K562 (cell line): ENCODE data around the gene CREBL2. TPM values are rescaled to one million over a fixed set of nuclear protein-coding genes. Genes with fewer than 3 reads are reported as not detected.

Experiments
- ATAC-seq: fragments of 200-7000 bp; cut with Tn5 transposase; 3 replicates; pipeline ENCODE4 v1.9.1; 2020; ENCODE audit warnings: moderate library complexity
- BruUV-seq: library from RNA; stranded (reverse); fragments of 400-500 nt; replicated peaks from 2 replicates; lab custom pipeline; 2021; lab: Mats Ljungman, UMichigan
- CTCF ChIA-PET: fragments of 300-600 bp; formaldehyde crosslinking; extraction: SDS; loops from one replicate; lab custom pipeline; 2021; ENCODE audit warnings: low intra/inter-chr PET ratio; lab: Yijun Ruan, JAX
- POLR2A ChIA-PET: fragments of 300-600, 350-650 bp; sonication (Branson Sonifier 250); formaldehyde crosslinking; extraction: SDS; loops from one replicate; lab custom pipeline; 2021; ENCODE audit warnings: antibody characterized with exemption, inconsistent platforms; lab: Yijun Ruan, JAX
- DNase-seq, 4 experiments: peaks; one replicate each; pipeline versions ENCODE4 v3.0.0 to v3.0.0-alpha.2; 2011 to 2018; ENCODE audit warnings: low spot score in 3 of 4, mixed read lengths in 3 of 4; ENCODE audit errors: extremely low read depth in 1 of 4
- FAIRE-seq: peaks from 2 replicates; lab custom pipeline; 2011; peaks lifted over from hg19 to GRCh38; lab: Jason Lieb, UNC
- H2AFZ ChIP-seq: 2 replicates; pipeline ENCODE4 v1.6.0; 2011; ENCODE audit warnings: low read depth, low read length, control low read depth, inconsistent platforms
- H3K27ac ChIP-seq: fragments of 200-600 bp; 3 replicates; pipeline ENCODE4 v1.8.0; 2011; ENCODE audit warnings: low read depth, mild to moderate bottlenecking, control low read depth, inconsistent platforms, low read length, moderate library complexity, mixed read lengths; ENCODE audit errors: extremely low read depth
- H3K27me3 ChIP-seq, 2 experiments: fragments of 300-600 bp in 1 of 2; 2 replicates in 1 of 2; 3 replicates in 1 of 2; pipeline versions ENCODE4 v1.6.0 to v1.8.0; 2011; ENCODE audit warnings: inconsistent platforms in 2 of 2, low read length in 2 of 2, mild to moderate bottlenecking in 1 of 2, mixed read lengths in 1 of 2, moderate library complexity in 1 of 2; ENCODE audit not compliant: control insufficient read depth in 2 of 2, insufficient read depth in 2 of 2
- H3K36me3 ChIP-seq: fragments of 300-600 bp; 3 replicates; pipeline ENCODE4 v1.8.0; 2011; ENCODE audit warnings: mild to moderate bottlenecking, low read length, inconsistent platforms; ENCODE audit not compliant: control insufficient read depth, insufficient read depth
- H3K4me1 ChIP-seq, 2 experiments: fragments of 200-600 bp in 1 of 2; replicated peaks in 1 of 2; 2 replicates in 1 of 2; 3 replicates in 1 of 2; pipeline versions ENCODE4 v1.5.1 to v1.8.0; 2011; ENCODE audit warnings: inconsistent platforms in 2 of 2, low read length in 2 of 2, mild to moderate bottlenecking in 1 of 2, mixed read lengths in 1 of 2, moderate library complexity in 1 of 2; ENCODE audit not compliant: control insufficient read depth in 2 of 2, insufficient read depth in 2 of 2
- H3K4me2 ChIP-seq: 2 replicates; pipeline ENCODE4 v1.6.1; 2011; ENCODE audit warnings: low read length, control low read depth, inconsistent platforms, mixed read lengths; ENCODE audit not compliant: insufficient read depth
- H3K4me3 ChIP-seq: fragments of 200-600 bp; sonication (generic), shearing (Covaris generic); 2 replicates; pipeline ENCODE4 v1.5.1; 2016; ENCODE audit warnings: control low read depth, inconsistent platforms
- H3K79me2 ChIP-seq: fragments of 200-600 bp; 3 replicates; pipeline ENCODE4 v1.8.0; 2011; ENCODE audit warnings: low read length, inconsistent platforms; ENCODE audit not compliant: control insufficient read depth, insufficient read depth
- H3K9ac ChIP-seq, 2 experiments: 2 replicates each; pipeline versions ENCODE4 v1.6.0 to v1.6.1; 2011; ENCODE audit warnings: low read depth in 2 of 2, low read length in 2 of 2, control low read depth in 1 of 2, inconsistent platforms in 1 of 2, mild to moderate bottlenecking in 1 of 2, mixed read lengths in 1 of 2; ENCODE audit not compliant: insufficient read depth in 1 of 2
- H3K9me1 ChIP-seq: one replicate; pipeline ENCODE4 v1.6.0; 2011; ENCODE audit warnings: inconsistent platforms, mild to moderate bottlenecking, low read length, moderate library complexity; ENCODE audit not compliant: control insufficient read depth, insufficient read depth
- H3K9me3 ChIP-seq: replicated peaks from 2 replicates; pipeline ENCODE4 v1.5.1; 2011; ENCODE audit warnings: low read depth, low read length, inconsistent platforms; ENCODE audit not compliant: control insufficient read depth, insufficient read depth
- H4K20me1 ChIP-seq: replicated peaks from 2 replicates; pipeline ENCODE4 v1.6.1; 2011; ENCODE audit warnings: low read length, inconsistent platforms, mixed read lengths; ENCODE audit not compliant: control insufficient read depth, insufficient read depth
- CBX3 ChIP-seq, 2 experiments: IDR thresholded peaks; 1 replicate in 1 of 2; 2 replicates in 1 of 2; pipeline ENCODE4 v1.6.1; 2012; ENCODE audit warnings: inconsistent platforms in 2 of 2, low read length in 2 of 2, borderline replicate concordance in 1 of 2, control low read depth in 1 of 2
- CEBPB ChIP-seq: fragments of 450-650 bp; IDR thresholded peaks from 2 replicates; pipeline ENCODE4 v1.6.1; 2016; ENCODE audit warnings: missing genetic modification characterization, missing compliant biosample characterization
- COPS2 ChIP-seq: fragments of 450-650 bp; conservative IDR thresholded peaks from 2 replicates; pipeline ENCODE4 v1.6.1; 2016; ENCODE audit warnings: mild to moderate bottlenecking, moderate library complexity
- E2F8 ChIP-seq: fragments of 450-650 bp; IDR thresholded peaks from 2 replicates; pipeline ENCODE4 v1.7.1; 2018; ENCODE audit warnings: mild to moderate bottlenecking, low read depth; ENCODE audit not compliant: partially characterized antibody
- HLTF ChIP-seq: fragments of 450-650 bp; IDR thresholded peaks from 2 replicates; pipeline ENCODE4 v1.6.1; 2016
- MXI1 ChIP-seq: IDR thresholded peaks from 2 replicates; pipeline ENCODE4 v1.6.1; 2011; ENCODE audit warnings: low read depth, mild to moderate bottlenecking, improper control_type of control experiment, low read length
- STAG1 ChIP-seq: sonication (generic); formaldehyde crosslinking; IDR thresholded peaks from 2 replicates; pipeline ENCODE4 v1.5.0; 2020; ENCODE audit warnings: missing genetic modification reagents, borderline replicate concordance
- TAF1 ChIP-seq: IDR thresholded peaks from 2 replicates; pipeline ENCODE4 v1.6.1; 2011; ENCODE audit warnings: mild to moderate bottlenecking, low read length, moderate library complexity; ENCODE audit not compliant: insufficient read depth, control insufficient read depth, severe bottlenecking; ENCODE audit errors: extremely low read depth
- WGBS: fragments of 100-300 bp; shearing (Covaris generic); methylation state at CpG from one replicate; pipeline ENCODE4 v1.1.6; 2016; ENCODE audit warnings: low coverage, mixed read lengths; ENCODE audit not compliant: insufficient coverage; ENCODE audit errors: missing lambda C conversion rate; 5-methylcytosine and 5-hydroxymethylcytosine counted together
- in situ Hi-C: fragments of 300-500 bp; cut with MboI; formaldehyde crosslinking; loops from 4 replicates; pipeline ENCODE4 v1.15.0; 2018; ENCODE audit warnings: inconsistent platforms, mixed read lengths
- intact Hi-C: fragments of 100-400 bp; cut with micrococcal nuclease; formaldehyde crosslinking; loops from 2 replicates; pipeline ENCODE4 v1.14.2; 2022
- polyA plus RNA-seq, 8 experiments: library from polyadenylated mRNA; depleted of rRNA in 4 of 8; stranded (reverse) in 5 of 8; unstranded in 3 of 8; fragments of >200 nt; fragmentation: Nextera tagmentation in 2 of 8; fragmentation: Illumina TruSeq in 1 of 8; extraction: Ambion mirVana in 2 of 8; extraction: Trizol in 1 of 8; gene quantifications; 2 replicates each; pipeline versions ENCODE4 v1.2.1 to v1.2.3, GENCODE V29; 2011 to 2014; ENCODE audit warnings: inconsistent platforms in 1 of 8, missing spikeins in 1 of 8
- total RNA-seq, 7 experiments: library from RNA; depleted of rRNA in 6 of 7; stranded (reverse); fragments of >200 nt in 6 of 7; fragmentation: Illumina TruSeq in 2 of 7; extraction: Trizol in 2 of 7; gene quantifications; 2 replicates each; pipeline versions ENCODE4 v1.2.1 to v1.2.3, GENCODE V29; 2011 to 2021; ENCODE audit warnings: low replicate concordance in 1 of 7
- TF ChIP-seq, protein P1 (sequence below): fragments of 250-450 bp; sonication (Bioruptor Pico); IDR thresholded peaks from 2 replicates; pipeline ENCODE4 v1.8.0; 2022; ENCODE audit warnings: inconsistent platforms
- TF ChIP-seq, protein P2 (sequence below): fragments of 450-650 bp; formaldehyde crosslinking; IDR thresholded peaks from 2 replicates; pipeline ENCODE4 v1.4.0; 2022; ENCODE audit warnings: missing genetic modification characterization

CREBL2 gene
- total and polyA plus RNA-seq, 9 of the 15 experiments (the other 6 are each of a cell fraction or from before 2014, with no cell fraction given): 1.7 to 7.3 (median 5.2) TPM

DNA sequence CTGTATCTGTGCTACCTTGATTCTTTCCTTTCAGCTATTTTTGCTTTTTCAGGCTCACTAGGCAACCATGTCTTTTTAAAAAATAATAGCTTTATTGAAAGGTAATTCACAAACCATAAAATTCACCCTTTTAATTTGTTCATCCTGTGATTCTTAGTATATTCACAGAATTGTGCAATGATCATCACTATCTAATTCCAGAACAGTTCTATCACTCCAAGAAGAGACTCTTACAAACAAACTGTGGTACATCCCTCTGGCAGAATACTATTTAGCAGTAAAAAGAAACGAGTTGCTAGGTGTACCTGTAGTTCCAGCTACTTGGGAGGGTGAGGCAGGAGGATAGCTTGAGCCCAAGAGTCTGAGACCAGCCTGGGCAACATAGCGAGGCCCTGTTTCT lies 14.8 kb downstream of the CREBL2 start:
- POLR2A ChIA-PET: no interaction called here
- H3K4me2 ChIP-seq: no peak overlapping the region
- no peaks in the 10 kb centered on the region for H3K27me3 ChIP-seq
- H2AFZ ChIP-seq: no peak overlapping the region
- BruUV-seq: no TSS peak
- intact Hi-C loops: no loop called here
- H3K27ac ChIP-seq: no peak overlapping the region
- DNase-seq (no peak), FAIRE-seq (no peak), ATAC-seq (no peak)
- 0 out of 2 replicates have a peak, but pooled peaks have one; percentile 26 for TF ChIP-seq CEBPB (tag)
- TF ChIP-seq, protein P1, sequence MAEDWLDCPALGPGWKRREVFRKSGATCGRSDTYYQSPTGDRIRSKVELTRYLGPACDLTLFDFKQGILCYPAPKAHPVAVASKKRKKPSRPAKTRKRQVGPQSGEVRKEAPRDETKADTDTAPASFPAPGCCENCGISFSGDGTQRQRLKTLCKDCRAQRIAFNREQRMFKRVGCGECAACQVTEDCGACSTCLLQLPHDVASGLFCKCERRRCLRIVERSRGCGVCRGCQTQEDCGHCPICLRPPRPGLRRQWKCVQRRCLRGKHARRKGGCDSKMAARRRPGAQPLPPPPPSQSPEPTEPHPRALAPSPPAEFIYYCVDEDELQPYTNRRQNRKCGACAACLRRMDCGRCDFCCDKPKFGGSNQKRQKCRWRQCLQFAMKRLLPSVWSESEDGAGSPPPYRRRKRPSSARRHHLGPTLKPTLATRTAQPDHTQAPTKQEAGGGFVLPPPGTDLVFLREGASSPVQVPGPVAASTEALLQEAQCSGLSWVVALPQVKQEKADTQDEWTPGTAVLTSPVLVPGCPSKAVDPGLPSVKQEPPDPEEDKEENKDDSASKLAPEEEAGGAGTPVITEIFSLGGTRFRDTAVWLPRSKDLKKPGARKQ (CRISPR knock-in tag): no peak
- H3K4me1 ChIP-seq: no peaks in the 10 kb centered on the region
- no peaks in the 10 kb centered on the region for H3K9me3 ChIP-seq
- no peaks in the 10 kb centered on the region for H3K36me3 ChIP-seq
- in situ Hi-C loops: no loop called here
- WGBS: 0% methylated on average over 1 of the region's 2 CpGs
- H3K9me1 ChIP-seq: no peaks in the 10 kb centered on the region
- H3K4me3 ChIP-seq: no peak overlapping the region
- no peak overlapping the region for H3K9ac ChIP-seq
- H4K20me1 ChIP-seq: no peaks in the 10 kb centered on the region
- CTCF ChIA-PET: no interaction called here
- H3K79me2 ChIP-seq: no peaks in the 10 kb centered on the region

DNA sequence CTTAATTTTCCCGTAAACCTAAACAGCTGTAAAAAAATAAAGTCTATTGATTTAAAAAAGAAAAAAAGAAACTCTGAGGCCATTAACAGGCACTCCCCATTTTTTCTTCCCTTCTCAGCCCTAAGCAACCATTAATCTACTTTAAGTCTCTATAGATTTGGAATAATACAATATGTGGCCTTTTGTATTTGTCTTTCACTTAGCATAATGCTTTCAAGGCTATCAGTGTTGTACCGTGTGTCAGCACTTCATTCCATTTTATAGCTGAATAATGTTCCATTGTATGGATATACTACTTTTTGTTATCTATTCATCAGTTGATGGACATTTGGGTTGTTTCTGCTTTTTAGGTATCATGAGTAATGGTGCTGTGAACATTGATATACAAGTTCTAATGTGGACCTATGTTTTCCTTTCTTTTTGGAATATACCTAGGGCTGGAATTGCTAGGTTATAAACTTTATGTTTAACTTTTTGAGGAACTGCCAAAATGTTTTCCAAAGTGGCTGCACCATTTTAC lies 15.7 kb downstream of the CREBL2 start:
- ATAC-seq (no peak), DNase-seq (no peak), FAIRE-seq (no peak)
- Histone ChIP-seq H3K9me3 (no peaks in the 10 kb centered on the region), H2AFZ (no peak overlapping the region), H3K79me2 (no peaks in the 10 kb centered on the region), H3K27ac (no peak overlapping the region), H3K4me1 (no peaks in the 10 kb centered on the region), H3K27me3 (no peaks in the 10 kb centered on the region), H4K20me1 (no peaks in the 10 kb centered on the region), H3K36me3 (no peaks in the 10 kb centered on the region), H3K4me3 (no peak overlapping the region), H3K4me2 (no peak overlapping the region), H3K9me1 (no peaks in the 10 kb centered on the region), H3K9ac (no peak overlapping the region)
- no TSS peak for BruUV-seq
- POLR2A ChIA-PET: no interaction called here
- CTCF ChIA-PET: no interaction called here
- intact Hi-C loops: no loop called here
- 80% methylated on average over 2 of the region's 2 CpGs for WGBS
- in situ Hi-C loops: no loop called here
- no peak for TF ChIP-seq HLTF
- TF ChIP-seq E2F8: no peak
- no peak for TF ChIP-seq COPS2
- TF ChIP-seq, protein P2, sequence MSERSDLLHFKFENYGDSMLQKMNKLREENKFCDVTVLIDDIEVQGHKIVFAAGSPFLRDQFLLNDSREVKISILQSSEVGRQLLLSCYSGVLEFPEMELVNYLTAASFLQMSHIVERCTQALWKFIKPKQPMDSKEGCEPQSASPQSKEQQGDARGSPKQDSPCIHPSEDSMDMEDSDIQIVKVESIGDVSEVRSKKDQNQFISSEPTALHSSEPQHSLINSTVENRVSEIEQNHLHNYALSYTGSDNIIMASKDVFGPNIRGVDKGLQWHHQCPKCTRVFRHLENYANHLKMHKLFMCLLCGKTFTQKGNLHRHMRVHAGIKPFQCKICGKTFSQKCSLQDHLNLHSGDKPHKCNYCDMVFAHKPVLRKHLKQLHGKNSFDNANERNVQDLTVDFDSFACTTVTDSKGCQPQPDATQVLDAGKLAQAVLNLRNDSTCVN (CRISPR knock-in tag): no peak
- no peak for TF ChIP-seq TAF1
- no peak for TF ChIP-seq MXI1
- no peak for TF ChIP-seq STAG1
- no peak for TF ChIP-seq CBX3 (IDR thresholded peaks at IDR 0.05; ENCODE audit: borderline replicate concordance in 1 of 2, low read length in 2 of 2)
